NCI-H146 (cell line): ENCODE data around the gene ZNF468.
"Not testable (repeated sequence)": the region's sequence is repeated elsewhere in the genome, so short reads cannot be mapped to it uniquely, and the experiment has no call there.

Experiments
- DNase-seq: peaks from one replicate; lab custom pipeline; 2025; lab: John Stamatoyannopoulos, UW

Gene ZNF468

DNA sequence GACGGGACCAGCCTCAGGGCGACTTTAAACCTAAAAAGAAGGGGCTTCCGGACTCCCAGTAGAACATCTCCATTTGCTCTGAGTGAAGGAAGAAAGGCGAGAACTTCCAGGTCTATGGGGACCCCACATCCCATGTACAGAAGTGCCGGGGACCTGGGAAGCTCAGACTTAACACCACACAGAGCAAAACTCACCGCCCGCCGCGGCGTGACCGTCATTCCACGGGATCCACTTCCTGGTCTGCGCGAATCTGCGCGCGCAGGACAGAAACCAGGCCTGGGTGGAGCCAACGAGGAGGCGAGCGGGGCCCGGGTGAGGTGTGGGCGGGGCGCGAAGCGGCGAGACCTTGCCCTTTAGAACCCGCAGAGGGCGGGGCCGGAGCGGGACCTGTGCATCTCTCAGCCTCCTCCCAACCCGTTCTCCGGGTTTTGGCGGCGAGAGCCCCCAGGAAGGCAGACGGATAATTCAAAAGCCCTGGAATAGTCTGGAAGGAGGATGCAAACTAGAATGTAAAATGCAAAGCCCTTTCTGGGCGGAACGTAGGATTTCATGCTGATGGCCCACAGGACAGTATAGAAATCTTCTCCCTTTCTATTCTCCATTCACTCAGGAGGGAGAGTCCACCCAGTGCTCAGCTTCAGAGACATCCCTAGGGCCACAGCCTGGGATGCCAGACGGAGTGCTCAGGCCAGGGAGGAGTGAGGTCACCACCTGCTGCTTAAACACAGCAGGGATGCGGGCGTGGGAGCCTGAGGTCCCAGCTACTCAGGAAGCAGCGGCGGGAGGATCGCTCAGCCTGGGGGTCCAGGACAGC, at the start of gene ZNF468:
Gene ZNF468 (minus strand): TSS at position 242 of the 814 bp plus-strand sequence. CDS start 3,347 bp downstream, outside the sequence.
- DNase-seq = peak; percentile 85

DNA sequence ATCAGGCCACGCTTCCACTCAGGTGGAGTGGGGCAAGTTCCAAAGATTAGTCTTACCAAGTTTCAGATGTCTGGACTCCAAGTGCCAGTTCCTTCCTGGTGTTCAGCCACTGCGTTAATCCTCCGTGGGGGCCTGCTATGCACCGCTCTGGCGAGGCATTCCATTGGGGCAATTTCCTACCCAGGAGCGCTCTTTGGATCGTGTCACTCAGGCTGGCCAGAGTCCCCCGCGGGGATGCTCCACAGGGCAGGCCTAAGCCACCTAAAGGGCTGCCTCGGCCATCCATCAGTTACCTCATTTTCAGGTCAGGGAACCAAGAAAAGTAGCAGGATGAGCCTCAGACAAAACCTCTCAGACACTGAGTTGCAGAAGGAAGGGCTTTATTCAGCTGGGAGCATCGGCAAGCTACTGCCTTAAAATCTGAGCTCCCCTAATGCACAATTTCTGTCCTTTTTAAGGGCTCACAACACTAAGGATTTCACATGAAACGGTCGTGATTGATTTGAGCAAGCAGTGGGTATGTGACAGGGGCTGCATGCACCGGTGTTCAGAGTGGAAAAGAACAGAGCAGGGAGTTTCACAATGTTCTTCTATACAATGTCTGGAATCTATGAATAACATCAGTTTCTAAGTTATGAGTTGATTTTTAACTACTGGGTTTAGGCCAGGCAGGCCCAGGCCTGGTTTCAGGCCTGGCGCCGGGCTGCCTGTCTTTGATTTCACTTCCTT, 46.8 kb upstream of the ZNF468 start:
- DNase-seq = not testable (repeated sequence)

GRCh38 chr19:52901842-52902241, 44.4 kb upstream of the ZNF468 start:
- DNase-seq = no peak

DNA sequence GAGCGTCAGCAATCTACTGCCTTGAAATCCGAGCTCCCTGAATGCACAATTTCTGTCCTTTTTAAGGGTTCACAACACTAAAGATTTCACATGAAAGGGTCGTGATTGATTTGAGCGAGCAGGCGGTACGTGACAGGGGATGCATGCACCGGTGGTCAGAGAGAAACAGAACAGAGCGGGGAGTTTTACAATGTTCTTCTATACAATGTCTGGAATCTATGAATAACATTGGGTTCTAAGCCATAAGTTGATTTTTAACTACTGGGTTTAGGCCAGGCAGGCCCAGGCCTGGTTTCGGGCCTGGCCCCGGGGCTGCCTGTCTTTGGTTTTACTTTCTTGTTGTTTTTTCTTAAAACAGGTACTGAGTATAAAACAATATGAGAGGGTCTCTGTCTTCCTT, 41.2 kb upstream of the ZNF468 start:
- not testable (repeated sequence) for DNase-seq

GRCh38 chr19:52898101-52898500, 40.7 kb upstream of the ZNF468 start:
- DNase-seq = peak; percentile 46

DNA sequence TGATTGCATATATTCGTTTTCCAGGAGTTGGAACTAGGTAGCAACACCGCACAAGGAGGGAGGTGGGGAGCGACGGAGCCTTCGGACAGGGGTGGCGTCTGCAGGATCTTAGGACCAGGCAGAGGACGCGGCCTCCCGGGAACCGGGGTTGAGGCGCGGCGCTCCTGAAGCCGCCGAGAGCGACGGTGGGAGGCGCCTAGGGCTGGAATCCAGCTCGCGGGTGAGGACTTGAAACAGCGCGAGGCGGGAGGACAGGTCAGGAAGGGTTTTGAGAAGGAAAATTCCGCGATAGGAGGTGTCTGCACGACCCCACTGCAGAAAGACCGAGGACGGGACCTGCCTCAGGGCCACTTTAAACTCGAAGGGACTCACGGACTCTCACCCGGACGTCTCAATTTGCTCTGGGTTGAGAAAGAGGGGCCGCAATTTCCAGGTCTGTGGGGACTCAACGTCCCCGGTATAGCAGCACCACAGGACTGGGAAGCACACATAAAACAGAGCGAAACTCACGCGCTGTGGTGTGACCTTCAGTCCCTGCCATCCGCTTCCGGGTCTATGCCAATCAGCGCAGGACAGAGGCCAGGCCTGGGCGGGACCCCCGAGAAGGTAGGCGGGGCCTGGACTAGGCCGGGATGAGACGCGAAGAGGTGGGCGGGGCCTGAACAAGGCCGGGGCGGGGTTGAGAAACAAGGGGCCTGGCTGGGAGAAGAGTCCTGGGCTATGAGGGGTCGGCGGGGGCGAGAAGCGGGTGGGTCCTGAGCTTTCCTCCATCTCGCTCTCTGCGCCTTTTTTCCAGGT, 39.9 kb upstream of the ZNF468 start, which contains the start of gene ZNF320:
Gene ZNF320 (minus strand): TSS at position 498 of the 798 bp plus-strand sequence. CDS start 7,380 bp downstream, outside the sequence.
- peak; percentile 98 for DNase-seq

DNA sequence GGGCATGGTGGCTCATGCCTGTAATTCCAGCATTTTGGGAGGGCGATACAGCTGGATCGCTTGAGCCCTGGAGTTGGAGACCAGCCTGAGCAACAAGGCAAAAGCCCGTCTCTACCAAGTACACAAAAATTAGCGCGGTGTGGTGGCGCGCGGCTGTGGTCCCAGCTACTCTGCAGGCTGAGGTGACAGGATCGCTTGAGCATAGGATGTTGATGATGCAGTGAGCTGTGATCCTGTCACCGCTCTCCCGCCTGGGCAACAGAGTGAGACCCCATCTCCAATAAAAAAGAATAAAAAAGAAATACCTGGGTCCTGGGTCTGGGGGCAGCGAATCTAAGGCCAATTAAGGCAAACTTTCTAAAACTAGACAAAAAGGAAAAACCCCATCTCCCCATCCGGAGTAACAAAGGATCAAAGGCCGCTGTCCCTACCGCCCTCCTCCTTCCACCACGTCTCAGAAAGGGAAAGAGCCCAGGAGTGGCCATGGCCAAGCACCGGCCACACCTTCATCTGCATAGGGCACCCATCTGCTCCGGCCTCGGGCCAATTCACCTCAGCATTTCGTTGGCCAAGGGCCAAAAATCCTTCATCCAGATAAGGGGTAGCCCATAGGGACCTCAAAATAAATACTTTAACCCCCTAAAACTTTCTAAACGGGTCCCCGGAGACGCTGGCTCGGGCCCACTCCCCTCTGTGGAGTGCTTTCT, 39.2 kb upstream of the ZNF468 start:
- DNase-seq = peak; percentile 70

DNA sequence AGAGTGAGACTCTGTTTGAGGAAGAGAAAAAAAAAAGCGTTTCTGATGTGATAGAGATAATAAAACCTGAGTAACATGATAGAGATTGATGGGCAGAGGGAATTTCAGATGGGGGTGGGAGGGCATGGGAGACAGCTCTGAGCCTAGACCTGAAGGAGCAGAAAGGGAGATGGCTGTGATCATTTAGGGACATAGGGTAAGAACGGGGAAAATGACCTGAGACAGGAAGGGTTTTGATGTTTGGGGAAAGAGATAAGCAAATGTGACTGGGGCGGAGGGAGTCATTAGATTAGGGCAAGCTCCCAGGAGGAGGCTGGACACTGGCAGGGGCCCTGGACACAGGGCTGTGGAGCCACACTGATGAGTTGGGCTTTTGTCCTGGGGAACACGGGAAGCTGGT, 33.9 kb upstream of the ZNF468 start:
- no peak for DNase-seq

GRCh38 chr19:52889931-52890330, 32.5 kb upstream of the ZNF468 start:
- DNase-seq = no peak

- DNase-seq = no peak
These were observed 31.7 kb upstream of the ZNF468 start for GRCh38 chr19:52889076-52889475.

GRCh38 chr19:52880895-52881389, 23.5 kb upstream of the ZNF468 start:
- no peak for DNase-seq

DNA sequence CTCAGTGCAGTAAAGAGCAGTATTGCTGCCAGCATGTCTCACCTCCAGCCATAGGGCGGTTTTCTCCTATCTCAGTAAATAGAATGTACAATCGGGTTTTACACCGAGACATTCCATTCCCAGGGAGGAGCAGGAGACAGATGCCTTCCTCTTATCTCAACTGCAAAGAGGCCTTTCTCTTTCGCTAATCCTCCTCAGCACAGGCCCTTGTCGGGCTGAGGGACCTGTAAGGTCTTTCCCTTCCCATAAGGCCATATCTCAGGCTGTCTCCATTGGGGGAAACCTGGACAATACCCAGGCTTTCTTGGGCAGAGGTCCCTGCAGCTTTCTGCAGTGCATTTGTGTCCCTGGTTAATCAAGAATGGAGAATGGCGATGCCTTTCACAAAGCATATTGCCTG, 15.6 kb upstream of the ZNF468 start:
- not testable (repeated sequence) for DNase-seq

- no peak for DNase-seq
These were observed 14.0 kb upstream of the ZNF468 start for GRCh38 chr19:52871466-52871865.

GRCh38 chr19:52868031-52868430, 10.6 kb upstream of the ZNF468 start:
- DNase-seq = not testable (repeated sequence)

GRCh38 chr19:52856540-52857377, 660 bp downstream of the ZNF468 start:
- DNase-seq = peak; percentile 29

DNA sequence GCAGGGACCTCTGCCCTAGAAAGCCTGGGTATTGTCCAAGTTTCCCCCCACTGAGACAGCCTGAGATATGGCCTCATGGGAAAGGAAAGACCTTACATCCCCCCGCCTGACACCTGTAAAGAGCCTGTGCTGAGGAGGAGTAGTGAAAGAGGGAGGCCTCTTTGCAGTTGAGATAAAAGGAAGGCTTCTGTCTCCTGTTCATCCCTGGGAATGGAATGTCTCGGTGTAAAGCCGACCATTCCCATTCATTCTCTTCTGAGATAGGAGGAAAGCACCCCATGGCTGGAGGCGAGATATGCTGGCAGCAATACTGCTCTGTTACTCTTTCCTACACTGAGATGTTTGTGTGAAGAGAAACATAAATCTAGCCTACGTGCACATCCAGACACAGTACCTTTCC, 10.1 kb downstream of the ZNF468 start:
- DNase-seq = not testable (repeated sequence)

DNA sequence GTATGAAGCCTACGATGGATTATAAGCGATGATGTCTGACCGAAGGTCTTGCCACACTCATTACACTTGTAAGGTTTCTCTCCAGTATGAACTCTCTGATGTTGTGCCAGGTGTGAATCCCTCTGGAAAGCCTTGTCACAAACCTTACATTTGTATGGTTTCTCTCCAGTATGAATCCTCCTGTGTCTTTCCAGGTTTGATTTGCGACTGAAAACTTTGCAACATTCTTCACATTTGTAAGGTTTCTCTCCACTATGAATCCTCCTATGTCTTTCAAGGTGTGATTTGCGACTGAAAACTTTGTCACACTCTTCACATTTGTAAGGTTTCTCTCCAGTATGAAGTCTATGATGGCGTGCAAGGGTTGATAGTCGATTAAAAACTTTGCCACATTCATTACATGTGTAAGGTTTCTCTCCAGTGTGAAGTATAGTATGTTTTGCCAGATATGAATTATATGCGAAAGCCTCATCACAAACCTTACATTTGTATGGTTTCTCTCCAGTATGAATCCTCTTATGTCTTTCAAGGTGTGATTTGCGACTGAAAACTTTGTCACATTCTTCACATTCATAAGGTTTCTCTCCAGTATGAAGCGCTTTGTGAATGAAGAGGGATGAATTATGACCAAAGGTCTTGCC, 16.5 kb downstream of the ZNF468 start:
- not testable (repeated sequence) for DNase-seq

DNA sequence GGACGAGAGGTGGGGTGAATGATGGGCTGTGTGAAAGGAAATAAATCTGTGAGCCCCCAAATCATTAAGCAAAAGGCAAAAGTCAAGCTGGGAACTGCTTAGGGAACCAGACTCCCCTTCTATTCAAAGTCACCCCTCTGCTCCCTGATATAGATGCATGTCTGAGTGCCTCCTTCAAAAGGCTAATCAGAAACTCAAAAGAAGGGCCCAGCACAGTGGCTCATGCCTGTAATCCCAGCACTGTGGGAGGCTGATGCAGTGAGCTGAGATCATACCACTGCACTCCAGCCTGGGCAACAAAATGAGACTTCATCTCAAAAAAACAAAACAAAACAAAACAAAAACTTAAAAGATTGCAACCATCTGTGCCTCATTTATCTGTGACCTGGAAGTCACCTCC, 23.1 kb downstream of the ZNF468 start:
- not testable (repeated sequence) for DNase-seq

DNA sequence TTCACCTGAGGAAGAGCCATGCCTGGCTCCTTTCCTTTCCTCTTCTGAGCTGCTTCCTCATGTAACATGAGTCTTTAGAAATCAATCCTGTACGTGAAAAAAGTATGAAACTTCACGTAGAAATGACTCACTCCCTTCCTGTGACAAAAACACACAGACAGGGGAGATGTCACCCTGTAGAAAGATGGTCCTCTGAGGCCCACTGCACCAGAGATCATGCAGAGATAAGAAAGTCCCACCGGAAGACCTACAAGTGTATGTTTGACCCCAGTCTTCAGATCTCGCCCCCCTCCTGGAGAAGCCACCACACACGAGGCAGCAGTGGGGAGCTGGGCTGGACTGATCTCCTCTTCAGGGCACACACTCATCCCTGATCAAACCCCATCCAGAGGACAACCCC, 23.9 kb downstream of the ZNF468 start:
- DNase-seq = not testable (repeated sequence)

DNA sequence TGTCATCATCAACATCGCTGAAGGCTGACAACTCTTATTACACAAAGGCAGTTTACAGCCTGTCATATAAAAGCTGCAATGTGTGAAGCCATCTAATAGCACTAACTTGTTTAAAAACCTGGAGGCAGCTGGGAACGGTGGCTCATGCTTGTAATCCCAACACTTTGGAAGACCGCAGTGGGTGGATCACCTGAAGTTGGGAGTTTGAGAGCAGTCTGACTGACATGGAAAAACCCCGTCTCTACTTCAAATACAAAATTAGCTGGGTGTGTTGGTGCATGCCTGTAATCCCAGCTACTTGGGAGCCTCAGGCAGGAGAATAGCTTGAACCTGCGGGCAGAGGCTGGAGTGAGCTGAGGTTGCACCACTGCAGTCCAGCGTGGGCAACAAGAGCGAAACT, 27.6 kb downstream of the ZNF468 start:
- DNase-seq = not testable (repeated sequence)
